Aorta (tissue), 5 donors: ENCODE results near the gene NCAM1. TPM values are rescaled to one million over a fixed set of nuclear protein-coding genes. Genes with fewer than 3 reads are reported as not detected.

Experiments
- ATAC-seq: fragments of 200-7000 bp; cut with Tn5 transposase; one replicate; pipeline ENCODE4 v1.9.1; 2022; ENCODE audit warnings: moderate library complexity; ENCODE audit not compliant: low FRiP score
- DNase-seq, 2 donors: peaks; one replicate each; pipeline ENCODE4 v3.0.0-alpha.2; 2020
- H3K27ac ChIP-seq, 2 donors: one replicate each; pipeline ENCODE4 v1.5.1; 2013; ENCODE audit warnings: low read length in 2 of 2, mild to moderate bottlenecking in 2 of 2, moderate library complexity in 2 of 2, control low read depth in 1 of 2, inconsistent platforms in 1 of 2, low read depth in 1 of 2
- H3K27me3 ChIP-seq, 2 donors: one replicate each; pipeline ENCODE4 v1.6.1; 2013; ENCODE audit warnings: control low read depth in 1 of 2, low read length in 1 of 2, mild to moderate bottlenecking in 1 of 2, moderate library complexity in 1 of 2; ENCODE audit not compliant: insufficient read depth in 2 of 2, control insufficient read depth in 1 of 2
- H3K36me3 ChIP-seq, 2 donors: one replicate each; pipeline ENCODE4 v1.6.1; 2013; ENCODE audit warnings: control low read depth in 1 of 2, low read length in 1 of 2, mild to moderate bottlenecking in 1 of 2; ENCODE audit not compliant: insufficient read depth in 2 of 2, control insufficient read depth in 1 of 2
- H3K4me1 ChIP-seq, 2 donors: one replicate each; pipeline ENCODE4 v1.6.1; 2013; ENCODE audit warnings: low read length in 2 of 2, control low read depth in 1 of 2, mild to moderate bottlenecking in 1 of 2, moderate library complexity in 1 of 2; ENCODE audit not compliant: insufficient read depth in 2 of 2, control insufficient read depth in 1 of 2
- H3K4me3 ChIP-seq, 2 donors: one replicate each; pipeline ENCODE4 v1.5.1; 2013; ENCODE audit warnings: low read length in 2 of 2, control low read depth in 1 of 2, mild to moderate bottlenecking in 1 of 2
- H3K9me3 ChIP-seq: one replicate; pipeline ENCODE4 v1.6.1; 2013; ENCODE audit warnings: mild to moderate bottlenecking, low read length; ENCODE audit not compliant: control insufficient read depth
- WGBS, 2 donors: extraction: QIAGEN DNeasy Blood & Tissue Kit; methylation state at CpG; one replicate each; pipeline ENCODE4 v1.1.7; 2013; 5-methylcytosine and 5-hydroxymethylcytosine counted together
- intact Hi-C, 2 donors: fragments of 100-400 bp; cut with DNase I; formaldehyde crosslinking; loops; one replicate each; pipeline versions ENCODE4 v1.14.2 to v1.15.0; 2022
- polyA plus RNA-seq, 2 donors: library from polyadenylated mRNA; stranded (reverse); fragments of 200-250 nt; gene quantifications; one replicate each; pipeline ENCODE4 v1.2.3, GENCODE V29; 2013
- total RNA-seq, 2 donors: library from RNA; stranded (reverse); fragmentation: NEBNext Ultra II Directional; extraction: Animal tissue kit (Norgen Biotek cat#: 25700); gene quantifications; one replicate each; pipeline ENCODE4 v1.2.1, GENCODE V29; 2021
- donor health status: healthy with polysubstance abuse.
- donor health status: Bipolar disorder and iron deficiency.
- donor health status: DM: no; HTN: no; CAD: no.
- donor health status: DM: no; HTN: no; CAD: no.
- donor health status: DM: yes; HTN: yes; CAD: no.

Gene NCAM1
- total and polyA plus RNA-seq, 4 donors = 1.8 to 19.4 (median 6.1) TPM

GRCh38 chr11:113177671-113178070 lies 216.5 kb downstream of the NCAM1 start:
- ATAC-seq (no peak), DNase-seq (no peak)
- 88 to 89% methylated on average over 5 of the region's 5 CpGs for WGBS, 2 donors
- intact Hi-C loops = no loop called here
- Histone ChIP-seq H3K4me1 (peaks cover 0 to 2% of the 10 kb centered on the region in 2 donors), H3K4me3 (no peak overlapping the region), H3K27me3 (no peaks in the 10 kb centered on the region), H3K27ac (no peak overlapping the region), H3K36me3 (no peaks in the 10 kb centered on the region), H3K9me3 (no peaks in the 10 kb centered on the region)

DNA sequence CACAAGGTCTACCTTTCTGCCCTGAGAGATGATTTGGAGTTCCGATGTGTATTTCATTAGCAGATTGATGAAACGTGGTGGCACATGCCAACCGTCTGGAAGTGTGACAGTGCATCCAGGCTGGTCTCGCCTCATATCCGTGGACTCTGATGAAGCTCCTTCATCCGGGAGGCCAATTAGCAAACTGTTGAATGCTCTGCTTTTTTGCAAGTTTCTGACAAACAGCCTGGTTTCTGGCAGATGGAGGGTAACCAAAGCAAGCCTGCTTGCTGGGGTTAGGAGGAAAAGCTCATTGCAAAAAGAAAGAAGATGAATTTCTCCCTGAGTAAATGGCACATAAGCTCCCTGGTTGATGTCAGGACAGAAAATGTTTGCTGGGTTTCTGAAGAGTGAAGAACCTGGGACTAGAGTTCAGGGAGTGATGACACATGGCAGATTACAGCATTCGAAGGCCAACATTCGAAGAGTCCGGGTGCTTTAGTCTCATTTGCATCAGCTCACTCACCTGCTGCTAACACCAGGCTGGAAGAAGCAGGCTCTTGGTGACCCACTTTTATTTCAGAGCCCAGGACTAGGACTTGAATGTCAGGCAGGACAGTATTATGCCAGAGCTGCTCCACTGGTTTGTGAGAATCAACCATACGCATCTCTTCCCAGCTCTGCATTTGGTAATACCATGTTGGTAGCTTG lies 217.3 kb downstream of the NCAM1 start:
- WGBS, 2 donors = 95% methylated on average over 10 of the region's 10 CpGs
- H3K4me3 ChIP-seq = no peak overlapping the region
- H3K27me3 ChIP-seq = no peaks in the 10 kb centered on the region
- ATAC-seq (no peak), DNase-seq (no peak)
- no peak overlapping the region for H3K27ac ChIP-seq
- intact Hi-C loops = no loop called here
- no peaks in the 10 kb centered on the region for H3K36me3 ChIP-seq
- H3K4me1 ChIP-seq = peaks cover 0 to 2% of the 10 kb centered on the region in 2 donors
- H3K9me3 ChIP-seq = no peaks in the 10 kb centered on the region

GRCh38 chr11:113179181-113179704 lies 218.0 kb downstream of the NCAM1 start:
- Histone ChIP-seq H3K36me3 (no peaks in the 10 kb centered on the region), H3K27me3 (no peaks in the 10 kb centered on the region), H3K4me3 (no peak overlapping the region), H3K4me1 (peaks cover 0 to 2% of the 10 kb centered on the region in 2 donors), H3K27ac (no peak overlapping the region), H3K9me3 (no peaks in the 10 kb centered on the region)
- ATAC-seq (no peak), DNase-seq (no peak)
- intact Hi-C loops = no loop called here
- WGBS, 2 donors = 87 to 93% methylated on average over 2 of the region's 2 CpGs

DNA sequence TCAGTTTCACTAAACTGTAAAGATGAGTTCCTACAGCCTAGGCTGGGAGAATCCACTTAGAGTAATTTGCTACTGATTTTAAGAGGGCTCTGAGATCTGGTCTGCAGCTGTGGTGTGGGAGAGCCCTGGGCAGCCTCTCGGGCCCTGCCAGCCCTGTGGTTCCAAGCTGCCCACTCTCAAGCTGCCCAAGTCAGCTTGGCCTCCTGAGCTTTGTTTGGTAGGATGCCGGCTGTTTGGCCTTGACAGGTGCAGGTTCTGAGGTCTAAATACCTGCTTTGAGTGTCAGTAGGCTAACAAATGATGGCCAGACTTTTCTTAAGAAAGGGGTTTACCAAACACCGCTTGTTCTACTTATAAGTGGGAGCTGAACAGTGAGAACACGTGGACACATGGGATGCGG lies 219.9 kb downstream of the NCAM1 start:
- no peak for ATAC-seq
- 95 to 97% methylated on average over 5 of the region's 5 CpGs for WGBS, 2 donors
- Histone ChIP-seq H3K4me3 (no peak overlapping the region), H3K36me3 (no peaks in the 10 kb centered on the region), H3K27ac (no peak overlapping the region), H3K27me3 (no peaks in the 10 kb centered on the region), H3K4me1 (peaks cover 0 to 2% of the 10 kb centered on the region in 2 donors), H3K9me3 (no peaks in the 10 kb centered on the region)
- DNase-seq = no peak
- intact Hi-C loops = no loop called here

- no peak for DNase-seq
- no peak overlapping the region for H3K4me3 ChIP-seq
- no peak for ATAC-seq
- intact Hi-C loops = no loop called here
- H3K27me3 ChIP-seq = no peaks in the 10 kb centered on the region
- H3K36me3 ChIP-seq = no peaks in the 10 kb centered on the region
- no peaks in the 10 kb centered on the region for H3K9me3 ChIP-seq
- no peaks in the 10 kb centered on the region for H3K4me1 ChIP-seq
- H3K27ac ChIP-seq = no peak overlapping the region
- WGBS, 2 donors = 91 to 96% methylated on average over 6 of the region's 6 CpGs
Observed at GRCh38 chr11:113182288-113182687, 221.1 kb downstream of the NCAM1 start.

- Histone ChIP-seq H3K36me3 (no peaks in the 10 kb centered on the region), H3K4me3 (no peak overlapping the region), H3K27ac (no peak overlapping the region), H3K27me3 (no peaks in the 10 kb centered on the region), H3K4me1 (peaks cover 0 to 4% of the 10 kb centered on the region in 2 donors), H3K9me3 (no peaks in the 10 kb centered on the region)
- 85 to 90% methylated on average over 5 of the region's 5 CpGs for WGBS, 2 donors
- no peak for ATAC-seq
- intact Hi-C loops = no loop called here
- DNase-seq = no peak
Observed at GRCh38 chr11:113184498-113184897, 223.3 kb downstream of the NCAM1 start.

- Histone ChIP-seq H3K27ac (peak overlapping the region in 1 of 2 donors; percentile 29), H3K36me3 (no peaks in the 10 kb centered on the region), H3K9me3 (no peaks in the 10 kb centered on the region), H3K27me3 (no peaks in the 10 kb centered on the region), H3K4me1 (peaks cover 7 to 8% of the 10 kb centered on the region in 2 donors), H3K4me3 (no peak overlapping the region)
- ATAC-seq = no peak
- intact Hi-C loops = no loop called here
- DNase-seq = no peak
Observed at GRCh38 chr11:113188371-113188834, 227.2 kb downstream of the NCAM1 start.

- no peak overlapping the region for H3K4me3 ChIP-seq
- peak overlapping the region in 1 of 2 donors; percentile 42 for H3K27ac ChIP-seq
- peak; percentile 54 for ATAC-seq
- no peaks in the 10 kb centered on the region for H3K27me3 ChIP-seq
- 38 to 74% methylated on average over 8 of the region's 8 CpGs for WGBS, 2 donors
- H3K9me3 ChIP-seq = no peaks in the 10 kb centered on the region
- no peaks in the 10 kb centered on the region for H3K36me3 ChIP-seq
- DNase-seq = peak; percentile 75 to 81
- peaks cover 7 to 8% of the 10 kb centered on the region in 2 donors for H3K4me1 ChIP-seq
- intact Hi-C loops = loop anchor here in 1 of 2 donors (10.0 kb wide), 1 partner anchor 75 kb away; no protein-coding TSS in a partner anchor
Observed at GRCh38 chr11:113189909-113190667, 228.9 kb downstream of the NCAM1 start.
